Measurements from ENCODE around the gene NACC2.
"Not testable (repeated sequence)": the region's sequence is repeated elsewhere in the genome, so short reads cannot be mapped to it uniquely, and the experiment has no call there.

Gene NACC2

GRCh38 chr9:136046554-136046920 lies 48.6 kb downstream of the NACC2 start:
- DNase-seq (ENCODE audit: low read depth, low spot score): no peak

GRCh38 chr9:136045595-136046553 lies 49.2 kb downstream of the NACC2 start:
- no peak for DNase-seq (ENCODE audit: low read depth, low spot score)

GRCh38 chr9:136044971-136045594 lies 50.0 kb downstream of the NACC2 start:
- no peak for DNase-seq (ENCODE audit: low read depth, low spot score)

- no peak for DNase-seq (ENCODE audit: low read depth, low spot score)
Measured at GRCh38 chr9:136044207-136044970, 50.7 kb downstream of the NACC2 start.

GRCh38 chr9:136043441-136043991 lies 51.6 kb downstream of the NACC2 start:
- DNase-seq (ENCODE audit: low read depth, low spot score): no peak

- no peak for DNase-seq (ENCODE audit: low read depth, low spot score)
Measured at GRCh38 chr9:136042541-136042940, 52.5 kb downstream of the NACC2 start.

- DNase-seq (ENCODE audit: low read depth, low spot score): not testable (repeated sequence)
Measured at GRCh38 chr9:136040848-136041247, 54.2 kb downstream of the NACC2 start.

- DNase-seq (ENCODE audit: low read depth, low spot score): no peak
Measured at GRCh38 chr9:136039488-136039887, 55.6 kb downstream of the NACC2 start.

- no peak for DNase-seq (ENCODE audit: low read depth, low spot score)
Measured at GRCh38 chr9:136036848-136037247, 58.2 kb downstream of the NACC2 start.

GRCh38 chr9:136036050-136036449 lies 59.0 kb downstream of the NACC2 start:
- no peak for DNase-seq (ENCODE audit: low read depth, low spot score)

- no peak for DNase-seq (ENCODE audit: low read depth, low spot score)
Measured at GRCh38 chr9:136031741-136032730, 63.1 kb downstream of the NACC2 start.

- no peak for DNase-seq (ENCODE audit: low read depth, low spot score)
Measured at GRCh38 chr9:136031094-136031493, 64.0 kb downstream of the NACC2 start.

GRCh38 chr9:136029556-136029955 lies 65.5 kb downstream of the NACC2 start:
- DNase-seq (ENCODE audit: low read depth, low spot score): no peak

- DNase-seq (ENCODE audit: low read depth, low spot score): no peak
Measured at GRCh38 chr9:136028760-136029470, 66.2 kb downstream of the NACC2 start.

GRCh38 chr9:136026943-136027289 lies 68.2 kb downstream of the NACC2 start:
- not testable (repeated sequence) for DNase-seq (ENCODE audit: low read depth, low spot score)

- DNase-seq (ENCODE audit: low read depth, low spot score): no peak
Measured at GRCh38 chr9:136026266-136026942, 68.7 kb downstream of the NACC2 start.

- no peak for DNase-seq (ENCODE audit: low read depth, low spot score)
Measured at GRCh38 chr9:136025481-136025880, 69.6 kb downstream of the NACC2 start.

- DNase-seq (ENCODE audit: low read depth, low spot score): no peak
Measured at GRCh38 chr9:136024696-136025316, 70.3 kb downstream of the NACC2 start.

GRCh38 chr9:136024286-136024685 lies 70.8 kb downstream of the NACC2 start:
- no peak for DNase-seq (ENCODE audit: low read depth, low spot score)

All from brain pericyte (primary cell).